Stimulated activated CD4-positive, alpha-beta T cell treated with anti-CD3 and anti-CD28 coated beads, Interleukin-1b, Interleukin-23, amount 100 ng/mL, for 24 hours (primary cell): ENCODE measurements around the gene ZFAND2B.
"Not testable (repeated sequence)": the region's sequence is repeated elsewhere in the genome, so short reads cannot be mapped to it uniquely, and the experiment has no call there.

Experiments
- DNase-seq, 4 experiments: peaks; one replicate each; pipeline ENCODE4 v3.0.0-alpha.2; 2020; ENCODE audit warnings: low read depth in 4 of 4, low spot score in 1 of 4

The ZFAND2B gene

DNA sequence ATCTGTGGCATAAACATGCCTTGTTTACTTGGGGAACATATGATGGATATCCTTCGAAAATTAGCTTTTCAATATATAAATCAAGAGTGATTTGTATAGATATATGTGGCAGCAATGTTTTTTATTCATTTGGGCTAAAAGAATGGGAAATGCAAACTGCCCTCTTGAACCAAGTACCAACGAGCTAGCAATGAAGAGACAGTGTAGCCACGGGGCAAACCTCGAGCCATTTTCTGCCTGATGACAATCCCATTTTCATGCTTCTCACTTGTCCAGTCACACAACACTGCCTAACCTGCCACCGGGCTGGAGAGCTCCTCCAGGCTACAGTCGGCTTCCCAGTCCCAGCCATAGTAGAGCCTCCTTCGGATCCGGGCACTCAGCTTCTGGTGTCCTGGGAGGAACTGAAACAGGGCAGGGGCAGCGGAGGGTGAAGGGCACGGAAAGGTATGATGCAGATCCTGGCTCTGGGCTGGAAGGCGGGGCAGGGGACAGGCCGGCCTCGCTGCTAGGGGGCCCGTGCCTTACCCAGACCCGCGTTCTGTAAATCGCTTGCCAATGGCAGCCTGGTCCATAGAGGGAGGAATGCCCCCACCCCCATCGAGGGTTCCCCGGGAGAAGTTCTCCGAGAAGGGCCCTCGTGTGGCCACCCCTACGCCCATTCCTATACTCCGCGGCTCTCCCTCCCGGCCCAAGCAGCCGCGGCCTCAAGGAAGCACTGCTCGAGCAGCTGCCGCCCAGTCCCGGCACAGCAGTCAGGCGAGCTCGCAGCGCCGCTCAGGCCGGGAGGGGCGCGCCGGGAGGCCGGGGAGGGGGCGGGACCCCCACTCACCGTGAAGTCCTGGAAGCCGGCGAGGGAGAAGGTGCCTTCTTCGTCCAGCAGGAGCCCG, 30.4 kb upstream of the ZFAND2B start:
- no peak for DNase-seq

GRCh38 chr2:219176818-219177551, 29.6 kb upstream of the ZFAND2B start, which contains the start of gene CNPPD1:
CNPPD1 (minus strand) TSS chr2:219176925; CDS start chr2:219176828, 97 bp downstream.
- peak; percentile 67 to 84 (median 70) for DNase-seq

GRCh38 chr2:219177552-219178376, 28.8 kb upstream of the ZFAND2B start, which contains the start of gene RETREG2:
RETREG2 (plus strand) TSS chr2:219178275; CDS start chr2:219178353, 78 bp downstream.
- peak; percentile 49 to 68 (median 56) for DNase-seq

- DNase-seq, result no peak
Observed at GRCh38 chr2:219178377-219179175, 28.0 kb upstream of the ZFAND2B start.

DNA sequence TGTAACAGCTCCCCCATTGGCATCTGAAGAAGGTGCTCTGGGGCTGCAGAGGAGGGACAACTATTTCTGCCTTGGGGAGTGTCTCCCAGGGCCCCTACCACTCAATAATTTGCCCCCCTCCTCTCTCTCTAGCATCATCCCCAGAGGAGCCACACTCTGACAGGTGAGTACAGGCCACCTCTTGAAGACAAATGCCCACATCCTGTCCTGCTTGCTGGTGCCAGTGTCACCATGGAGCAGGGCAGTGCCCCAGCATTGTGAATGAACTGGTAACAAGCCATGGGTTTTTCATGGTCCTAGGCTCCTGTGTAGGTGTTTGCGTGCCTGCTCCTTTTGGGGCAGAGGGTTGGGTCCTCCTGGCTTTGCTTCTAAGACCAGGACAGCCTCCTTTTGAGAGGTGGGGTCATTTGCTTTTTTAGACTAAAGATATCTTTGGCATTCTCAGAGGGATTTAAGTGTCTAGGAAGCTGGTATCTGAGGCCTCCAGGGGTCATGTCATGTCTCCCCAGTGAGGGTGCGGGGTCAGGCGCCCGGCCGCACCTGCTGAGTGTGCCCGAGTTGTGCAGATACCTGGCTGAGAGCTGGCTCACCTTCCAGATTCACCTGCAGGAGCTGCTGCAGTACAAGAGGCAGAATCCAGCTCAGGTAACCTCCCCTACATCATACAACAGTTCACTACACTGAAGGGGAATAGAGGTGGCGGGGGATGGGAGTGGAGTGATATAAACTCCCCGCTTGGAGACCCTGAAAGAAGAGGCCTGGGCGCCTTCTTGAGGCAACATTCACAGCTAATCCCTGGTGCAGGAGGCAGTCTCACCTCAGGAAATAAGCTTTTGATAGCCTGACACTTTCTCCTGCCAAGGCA, 26.7 kb upstream of the ZFAND2B start:
- no peak for DNase-seq

DNA sequence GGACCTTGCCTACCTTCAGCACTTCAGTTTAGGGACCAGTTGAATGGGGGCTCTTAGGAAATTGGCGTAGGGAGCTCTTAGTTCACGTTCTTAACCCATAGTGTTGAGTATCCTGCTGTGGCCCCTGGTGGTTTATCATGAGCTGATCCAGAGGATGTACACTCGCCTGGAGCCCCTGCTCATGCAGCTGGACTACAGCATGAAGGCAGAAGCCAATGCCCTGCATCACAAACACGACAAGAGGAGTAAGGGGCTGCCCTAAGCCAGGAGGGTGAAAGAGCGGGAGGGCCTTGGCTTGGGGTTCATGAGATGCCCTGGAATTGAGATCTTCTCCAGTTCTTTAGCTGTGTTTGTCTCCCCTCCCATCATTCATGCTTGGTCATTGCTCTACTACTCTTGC, 25.6 kb upstream of the ZFAND2B start:
- DNase-seq, result no peak

GRCh38 chr2:219181531-219181930, 25.1 kb upstream of the ZFAND2B start:
- no peak for DNase-seq

DNA sequence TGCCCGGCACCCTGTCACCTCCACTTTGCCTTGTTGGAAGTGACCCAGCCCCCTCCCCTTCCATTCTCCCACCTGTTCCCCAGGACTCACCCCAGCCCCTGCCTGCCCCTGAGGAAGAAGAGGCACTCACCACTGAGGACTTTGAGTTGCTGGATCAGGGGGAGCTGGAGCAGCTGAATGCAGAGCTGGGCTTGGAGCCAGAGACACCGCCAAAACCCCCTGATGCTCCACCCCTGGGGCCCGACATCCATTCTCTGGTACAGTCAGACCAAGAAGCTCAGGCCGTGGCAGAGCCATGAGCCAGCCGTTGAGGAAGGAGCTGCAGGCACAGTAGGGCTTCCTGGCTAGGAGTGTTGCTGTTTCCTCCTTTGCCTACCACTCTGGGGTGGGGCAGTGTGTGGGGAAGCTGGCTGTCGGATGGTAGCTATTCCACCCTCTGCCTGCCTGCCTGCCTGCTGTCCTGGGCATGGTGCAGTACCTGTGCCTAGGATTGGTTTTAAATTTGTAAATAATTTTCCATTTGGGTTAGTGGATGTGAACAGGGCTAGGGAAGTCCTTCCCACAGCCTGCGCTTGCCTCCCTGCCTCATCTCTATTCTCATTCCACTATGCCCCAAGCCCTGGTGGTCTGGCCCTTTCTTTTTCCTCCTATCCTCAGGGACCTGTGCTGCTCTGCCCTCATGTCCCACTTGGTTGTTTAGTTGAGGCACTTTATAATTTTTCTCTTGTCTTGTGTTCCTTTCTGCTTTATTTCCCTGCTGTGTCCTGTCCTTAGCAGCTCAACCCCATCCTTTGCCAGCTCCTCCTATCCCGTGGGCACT, 24.0 kb upstream of the ZFAND2B start:
- DNase-seq, result no peak

- DNase-seq, result no peak
Observed at GRCh38 chr2:219183151-219183772, 23.3 kb upstream of the ZFAND2B start.

- no peak for DNase-seq
Observed at GRCh38 chr2:219184121-219184520, 22.5 kb upstream of the ZFAND2B start.

DNA sequence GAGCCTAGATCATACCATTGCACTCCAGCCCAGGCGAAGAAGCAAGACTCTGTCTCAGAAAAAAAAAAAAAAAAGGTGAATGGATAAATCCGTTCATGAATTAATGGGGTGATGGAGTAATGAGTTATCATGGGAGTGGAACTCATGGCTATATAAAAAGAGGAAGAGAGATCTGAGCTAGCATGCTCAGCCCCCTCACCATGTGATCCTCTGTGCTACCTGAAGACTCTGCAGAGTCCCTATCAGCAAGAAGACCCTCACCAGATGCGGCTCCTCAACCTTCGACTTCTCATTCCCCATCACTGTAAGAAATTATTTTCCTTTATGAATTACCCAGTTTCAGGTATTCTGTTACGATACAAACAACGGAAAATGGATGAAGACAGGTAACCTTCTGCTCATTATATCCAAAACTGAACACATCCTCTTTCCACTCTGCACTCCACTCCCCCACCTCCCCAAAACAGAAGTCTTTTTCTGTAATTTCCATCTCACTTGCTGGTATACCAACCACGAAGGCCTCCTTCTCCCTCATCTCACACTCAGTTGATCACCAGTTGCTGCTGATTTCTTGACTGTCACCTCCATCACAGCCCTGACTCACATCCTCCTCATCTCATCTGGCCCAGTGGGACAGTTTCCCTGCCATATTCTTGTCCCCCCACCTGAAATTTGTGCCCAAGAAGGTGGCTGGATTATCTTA, 19.7 kb upstream of the ZFAND2B start:
- no peak for DNase-seq

DNA sequence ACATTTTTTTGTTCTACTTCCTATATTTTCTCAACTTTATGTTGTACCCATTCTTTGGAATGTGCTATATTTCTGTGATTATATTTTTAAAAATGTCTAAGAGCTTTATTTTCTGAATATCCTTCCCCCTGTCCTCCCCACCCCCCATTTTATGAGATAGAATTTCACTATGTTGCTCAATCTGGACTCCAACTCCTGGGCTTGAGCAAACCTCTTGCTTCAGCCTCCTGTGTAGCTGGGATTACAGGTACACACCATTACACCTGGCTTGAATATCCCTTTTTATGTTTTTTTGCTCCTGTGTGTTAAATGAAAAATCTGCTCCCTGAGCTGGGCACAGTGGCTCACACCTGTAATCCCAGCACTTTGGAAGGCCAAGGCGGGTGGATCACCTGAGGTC, 9.2 kb upstream of the ZFAND2B start:
- DNase-seq, result no peak

GRCh38 chr2:219198974-219199373, 7.6 kb upstream of the ZFAND2B start:
- DNase-seq, result no peak

DNA sequence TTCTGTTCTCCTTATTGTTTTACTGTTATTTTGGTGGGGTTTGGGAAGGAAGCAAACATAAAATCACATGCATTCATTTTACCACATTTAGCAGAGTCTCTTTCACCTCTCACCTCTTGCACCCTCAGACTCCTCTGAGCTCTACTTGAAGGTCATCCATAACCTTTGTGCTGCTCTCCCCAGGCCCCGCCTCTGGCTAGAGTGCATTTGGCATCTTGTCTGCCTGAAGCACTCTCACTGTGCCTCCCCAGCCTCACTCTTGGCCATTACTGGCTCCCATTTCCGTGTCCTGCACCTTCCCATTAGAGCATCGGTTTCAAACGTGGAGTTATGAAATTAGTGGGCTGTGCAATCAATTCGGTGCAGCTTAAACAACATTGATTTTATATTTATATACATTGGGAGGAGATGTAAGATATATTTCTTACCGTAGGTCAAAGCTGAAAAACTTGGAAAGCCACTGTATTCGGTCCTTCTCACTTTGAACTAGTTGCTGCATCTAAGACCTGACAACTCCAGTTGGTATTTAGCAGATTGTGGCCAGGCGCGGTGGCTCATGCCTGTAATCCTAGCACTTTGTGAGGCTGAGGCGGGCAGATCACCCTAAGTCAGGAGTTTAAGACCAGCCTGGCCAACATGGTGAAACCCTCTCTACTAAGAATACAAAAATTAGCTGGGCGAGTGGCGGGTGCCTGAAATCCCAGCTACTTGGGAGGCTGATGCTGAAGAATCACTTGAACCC, 6.9 kb upstream of the ZFAND2B start:
- no peak for DNase-seq

DNA sequence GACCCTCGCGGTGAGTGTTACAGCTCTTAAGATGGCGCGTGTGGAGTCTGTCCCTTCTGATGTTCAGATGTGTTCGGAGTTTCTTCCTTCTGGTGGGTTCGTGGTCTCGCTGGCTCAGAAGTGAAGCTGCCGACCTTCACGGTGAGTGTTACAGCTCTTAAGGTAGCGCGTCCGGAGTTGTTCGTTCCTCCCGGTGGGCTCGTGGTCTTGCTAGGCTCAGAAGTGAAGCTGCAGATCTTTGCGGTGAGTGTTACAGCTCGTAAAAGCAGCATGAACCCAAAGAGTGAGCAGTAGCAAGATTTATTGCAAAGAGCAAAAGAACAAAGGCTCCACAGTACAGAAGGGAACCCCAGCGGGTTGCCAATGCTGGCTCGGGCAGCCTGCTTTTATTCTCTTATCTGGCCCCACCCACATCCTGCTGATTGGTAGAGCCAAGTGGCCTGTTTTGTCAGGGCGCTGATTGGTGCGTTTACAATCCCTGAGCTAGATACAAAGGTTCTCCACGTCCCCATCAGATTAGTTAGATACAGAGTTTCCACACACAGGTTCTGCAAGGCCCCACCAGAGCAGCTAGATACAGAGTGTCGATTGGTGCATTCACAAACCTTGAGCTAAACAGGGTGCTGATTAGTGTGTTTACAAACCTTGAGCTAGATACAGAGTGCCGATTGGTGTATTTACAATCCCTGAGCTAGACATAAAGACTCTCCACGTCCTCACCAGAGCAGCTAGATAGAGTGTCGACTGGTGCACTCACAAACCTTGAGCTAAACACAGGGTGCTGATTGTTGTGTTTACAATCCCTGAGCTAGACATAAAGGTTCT, 5.9 kb upstream of the ZFAND2B start:
- DNase-seq, result not testable (repeated sequence)

- DNase-seq, result not testable (repeated sequence)
Observed at GRCh38 chr2:219201331-219201730, 5.3 kb upstream of the ZFAND2B start.
